Measurements from ENCODE around the gene CACNA1I. TPM values are rescaled to one million over a fixed set of nuclear protein-coding genes. Genes with fewer than 3 reads are reported as not detected.

CACNA1I gene
- total and polyA plus RNA-seq, 2 donors (not counting 3 experiments of a cell fraction or from before 2014, with no cell fraction given) = not detected

DNA sequence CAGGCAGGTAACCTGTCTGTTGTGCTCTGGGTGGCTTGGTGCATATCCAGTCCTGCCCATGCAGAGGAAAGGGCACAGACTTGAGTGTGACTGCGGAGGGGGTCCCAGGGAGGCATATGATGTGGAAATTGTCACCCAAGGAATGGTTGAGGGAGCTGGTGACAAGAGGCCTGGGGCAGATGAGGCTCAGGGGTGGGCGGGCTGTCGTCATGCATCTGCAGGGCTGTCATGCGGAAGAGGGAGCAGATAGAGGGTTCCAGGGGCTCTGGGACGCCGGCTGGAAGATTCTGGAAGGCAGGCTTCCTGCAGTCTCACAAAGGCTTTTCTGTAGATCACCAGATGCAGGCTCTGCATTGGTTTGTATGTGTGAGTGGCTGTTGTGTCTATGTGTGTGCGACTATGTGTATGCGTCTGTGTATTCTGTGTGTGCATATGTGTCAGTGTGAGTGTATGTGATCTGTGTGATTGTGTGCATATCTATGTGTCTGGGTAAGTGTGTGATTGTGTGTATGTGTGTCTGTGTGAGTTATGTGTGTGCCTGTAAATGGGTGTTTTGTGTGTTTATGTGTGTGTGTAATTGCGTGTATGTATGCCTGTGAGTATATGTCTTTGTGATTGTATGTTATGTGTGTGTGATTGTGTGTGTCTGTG is 7.6 kb upstream of the CACNA1I start:
- BruUV-seq (replicated peaks) = no TSS peak
- no peak overlapping the region for H3K9ac ChIP-seq (replicated peaks; ENCODE audit: extremely low read depth, insufficient read depth, low read length)
- H3K27ac ChIP-seq (ENCODE audit: insufficient read depth, low read depth, low read length) = no peak overlapping the region
- no peak overlapping the region for H2AFZ ChIP-seq (ENCODE audit: low read depth, low read length)
- H4K20me1 ChIP-seq (replicated peaks; ENCODE audit: control insufficient read depth, extremely low read depth, insufficient read depth, low read length) = no peaks in the 10 kb centered on the region
- H3K79me2 ChIP-seq (ENCODE audit: control insufficient read depth, insufficient read depth, low read length) = no peaks in the 10 kb centered on the region
- H3K27me3 ChIP-seq (ENCODE audit: control insufficient read depth in 2 of 2, insufficient read depth in 2 of 2, low read length in 2 of 2) = peaks cover 12% of the 10 kb centered on the region in 2 experiments
- H3K4me1 ChIP-seq (ENCODE audit: control insufficient read depth, extremely low read depth, insufficient read depth, low read length) = no peaks in the 10 kb centered on the region
- no peaks in the 10 kb centered on the region for H3K9me1 ChIP-seq (replicated peaks; ENCODE audit: control insufficient read depth, extremely low read depth, insufficient read depth, low read length)
- no peak for TF ChIP-seq EZH2 (IDR thresholded peaks at IDR 0.05; ENCODE audit: borderline replicate concordance, low read depth, low read length, severe bottlenecking)
- TF ChIP-seq GATA2 (IDR thresholded peaks at IDR 0.05; ENCODE audit: insufficient read depth, insufficient read length, low read depth, low read length) = no peak
- TF ChIP-seq JUN (IDR thresholded peaks at IDR 0.05; ENCODE audit: borderline replicate concordance, insufficient read depth, insufficient read length, low read depth) = no peak
- no peak for TF ChIP-seq FOS (IDR thresholded peaks at IDR 0.05; ENCODE audit: borderline replicate concordance, insufficient read depth, low read length)
- no peak for TF ChIP-seq MYC (IDR thresholded peaks at IDR 0.05; ENCODE audit: low read depth, low read length)
- no peak for TF ChIP-seq POLR2A (IDR thresholded peaks at IDR 0.05; ENCODE audit: low read depth, low read length)
- no peak for TF ChIP-seq POLR2AphosphoS5 (IDR thresholded peaks at IDR 0.05; ENCODE audit: insufficient read depth, low read depth, low read length)
- TF ChIP-seq, protein P1, sequence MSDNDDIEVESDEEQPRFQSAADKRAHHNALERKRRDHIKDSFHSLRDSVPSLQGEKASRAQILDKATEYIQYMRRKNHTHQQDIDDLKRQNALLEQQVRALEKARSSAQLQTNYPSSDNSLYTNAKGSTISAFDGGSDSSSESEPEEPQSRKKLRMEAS (IDR thresholded peaks at IDR 0.05; ENCODE audit: insufficient read depth, insufficient read length) = no peak
- dilution Hi-C loops (cut with MboI; ENCODE audit: extremely low pct_ligation_motif_present, low sequenced_read_pairs) (loop anchor here (25.0 kb wide), 1 partner anchor 449 kb away; no protein-coding TSS in a partner anchor), intact Hi-C loops (cut with micrococcal nuclease) (no loop called here)
- H3K4me3 ChIP-seq (replicated peaks in 1 of 3; ENCODE audit: insufficient read depth in 1 of 3, low read depth in 1 of 3, low read length in 3 of 3) = no peak overlapping the region
- CTCF ChIA-PET = interaction anchor here (0.9 to 1.8 kb wide), 4 partner anchors 11 to 462 kb away, joined by 3 to 7 read pairs (median 4); no protein-coding TSS in a partner anchor
- DNase-seq (ENCODE audit: low read depth, low spot score) = no peak
- POLR2A ChIA-PET = no interaction called here
- H3K4me2 ChIP-seq (ENCODE audit: insufficient read depth, low read length) = no peak overlapping the region
- no peaks in the 10 kb centered on the region for H3K9me3 ChIP-seq (replicated peaks; ENCODE audit: control insufficient read depth, insufficient read depth, low read length)
- FAIRE-seq = no peak
- H3K36me3 ChIP-seq (ENCODE audit: control insufficient read depth in 2 of 2, extremely low read depth in 1 of 2, insufficient read depth in 2 of 2, low read length in 2 of 2) = no peaks in the 10 kb centered on the region
